GM23338 (cell line): Measurements from ENCODE around the gene OR1E2.

Experiments
- CREB1 ChIP-seq: fragments of 250-450 bp; sonication (Bioruptor Pico); IDR thresholded peaks from 2 replicates; pipeline ENCODE4 v1.5.0; 2020; ENCODE audit warnings: low read depth, mild to moderate bottlenecking, moderate library complexity
- CTCF ChIP-seq, 2 experiments: fragments of 200-600 bp in 1 of 2; sonication (generic) in 1 of 2; conservative IDR thresholded peaks; 2 replicates each; pipeline versions ENCODE4 v1.5.1 to v1.6.1; 2016 to 2017; ENCODE audit warnings: antibody characterized with exemption in 2 of 2, low read depth in 2 of 2, mild to moderate bottlenecking in 2 of 2, moderate library complexity in 1 of 2
- EZH2 ChIP-seq: fragments of 200-600 bp; sonication (generic); IDR thresholded peaks from one replicate; pipeline ENCODE4 v1.8.0; 2017; ENCODE audit warnings: antibody characterized with exemption, mild to moderate bottlenecking, low read depth; ENCODE audit not compliant: unreplicated experiment
- EZH2phosphoT487 ChIP-seq: fragments of 200-600 bp; sonication (generic); IDR thresholded peaks from one replicate; pipeline ENCODE4 v1.8.1; 2018; ENCODE audit warnings: antibody characterized with exemption; ENCODE audit not compliant: unreplicated experiment
- POLR2AphosphoS5 ChIP-seq: IDR thresholded peaks from 2 replicates; pipeline ENCODE4 v1.6.1; 2016; ENCODE audit warnings: antibody characterized with exemption, low read depth
- STAT1 ChIP-seq: IDR thresholded peaks from one replicate; pipeline ENCODE4 v1.6.1; 2016; ENCODE audit warnings: antibody characterized with exemption; ENCODE audit not compliant: unreplicated experiment

GRCh38 chr17:3474212-3474611 is 40.6 kb upstream of the OR1E2 start:
- no peak for TF ChIP-seq CTCF (conservative IDR thresholded peaks at IDR 0.05; ENCODE audit: low read depth in 2 of 2)
- TF ChIP-seq EZH2, result no peak
- TF ChIP-seq CREB1 (CRISPR knock-in tag), result no peak
- TF ChIP-seq POLR2AphosphoS5, result no peak
- TF ChIP-seq EZH2phosphoT487, result no peak
- TF ChIP-seq STAT1, result no peak
